ENCODE measurements around the gene POLN.
"Not testable (repeated sequence)": the region's sequence is repeated elsewhere in the genome, so short reads cannot be mapped to it uniquely, and the experiment has no call there.

POLN gene

GRCh38 chr4:2236944-2237666 is 4.8 kb downstream of the POLN start:
- Histone ChIP-seq H3K4me3 (ENCODE audit: low read length) (no peak overlapping the region), H3K27me3 (ENCODE audit: control insufficient read depth, insufficient read depth, low read length) (no peaks in the 10 kb centered on the region), H3K36me3 (ENCODE audit: control insufficient read depth, insufficient read depth, low read length) (no peaks in the 10 kb centered on the region), H3K27ac (ENCODE audit: low read depth, low read length) (no peak overlapping the region), H3K4me1 (ENCODE audit: control insufficient read depth, insufficient read depth, low read length) (peaks cover 16% of the 10 kb centered on the region), H3K9ac (ENCODE audit: low read length) (no peak overlapping the region)

GRCh38 chr4:2231082-2231481 is 10.8 kb downstream of the POLN start:
- H3K4me1 ChIP-seq (ENCODE audit: control insufficient read depth, insufficient read depth, low read length) = no peaks in the 10 kb centered on the region
- H3K27ac ChIP-seq (ENCODE audit: low read depth, low read length) = no peak overlapping the region
- H3K9ac ChIP-seq (ENCODE audit: low read length) = no peak overlapping the region
- H3K4me3 ChIP-seq (ENCODE audit: low read length) = no peak overlapping the region
- peaks cover 6% of the 10 kb centered on the region for H3K36me3 ChIP-seq (ENCODE audit: control insufficient read depth, insufficient read depth, low read length)
- no peaks in the 10 kb centered on the region for H3K27me3 ChIP-seq (ENCODE audit: control insufficient read depth, insufficient read depth, low read length)

- no peaks in the 10 kb centered on the region for H3K27me3 ChIP-seq (ENCODE audit: control insufficient read depth, insufficient read depth, low read length)
- peaks cover 6% of the 10 kb centered on the region for H3K36me3 ChIP-seq (ENCODE audit: control insufficient read depth, insufficient read depth, low read length)
- no peak overlapping the region for H3K9ac ChIP-seq (ENCODE audit: low read length)
- no peaks in the 10 kb centered on the region for H3K4me1 ChIP-seq (ENCODE audit: control insufficient read depth, insufficient read depth, low read length)
- no peak overlapping the region for H3K4me3 ChIP-seq (ENCODE audit: low read length)
- H3K27ac ChIP-seq (ENCODE audit: low read depth, low read length) = no peak overlapping the region
Measured at GRCh38 chr4:2226261-2226660, 15.7 kb downstream of the POLN start.

- Histone ChIP-seq H3K4me1 (ENCODE audit: control insufficient read depth, insufficient read depth, low read length) (no peaks in the 10 kb centered on the region), H3K4me3 (ENCODE audit: low read length) (no peak overlapping the region), H3K27me3 (ENCODE audit: control insufficient read depth, insufficient read depth, low read length) (no peaks in the 10 kb centered on the region), H3K36me3 (ENCODE audit: control insufficient read depth, insufficient read depth, low read length) (peaks cover 6% of the 10 kb centered on the region), H3K27ac (ENCODE audit: low read depth, low read length) (no peak overlapping the region), H3K9ac (ENCODE audit: low read length) (no peak overlapping the region)
Measured at GRCh38 chr4:2222838-2223237, 19.1 kb downstream of the POLN start.

- H3K4me3 ChIP-seq (ENCODE audit: low read length); H3K27me3 ChIP-seq (ENCODE audit: control insufficient read depth, insufficient read depth, low read length); H3K4me1 ChIP-seq (ENCODE audit: control insufficient read depth, insufficient read depth, low read length); H3K9ac ChIP-seq (ENCODE audit: low read length); H3K27ac ChIP-seq (ENCODE audit: low read depth, low read length); H3K36me3 ChIP-seq (ENCODE audit: control insufficient read depth, insufficient read depth, low read length): not testable (repeated sequence)
Measured at GRCh38 chr4:2221378-2221777, 20.5 kb downstream of the POLN start.

- H3K9ac ChIP-seq (ENCODE audit: low read length) = no peak overlapping the region
- H3K4me3 ChIP-seq (ENCODE audit: low read length) = no peak overlapping the region
- H3K4me1 ChIP-seq (ENCODE audit: control insufficient read depth, insufficient read depth, low read length) = no peaks in the 10 kb centered on the region
- H3K27me3 ChIP-seq (ENCODE audit: control insufficient read depth, insufficient read depth, low read length) = no peaks in the 10 kb centered on the region
- H3K27ac ChIP-seq (ENCODE audit: low read depth, low read length) = no peak overlapping the region
- H3K36me3 ChIP-seq (ENCODE audit: control insufficient read depth, insufficient read depth, low read length) = no peaks in the 10 kb centered on the region
Measured at GRCh38 chr4:2220016-2220630, 21.8 kb downstream of the POLN start.

- Histone ChIP-seq H3K4me3 (ENCODE audit: low read length) (no peak overlapping the region), H3K27me3 (ENCODE audit: control insufficient read depth, insufficient read depth, low read length) (no peaks in the 10 kb centered on the region), H3K9ac (ENCODE audit: low read length) (no peak overlapping the region), H3K27ac (ENCODE audit: low read depth, low read length) (no peak overlapping the region), H3K36me3 (ENCODE audit: control insufficient read depth, insufficient read depth, low read length) (no peaks in the 10 kb centered on the region), H3K4me1 (ENCODE audit: control insufficient read depth, insufficient read depth, low read length) (no peaks in the 10 kb centered on the region)
Measured at GRCh38 chr4:2219233-2219760, 22.6 kb downstream of the POLN start.

- H3K9ac ChIP-seq (ENCODE audit: low read length) = no peak overlapping the region
- H3K27me3 ChIP-seq (ENCODE audit: control insufficient read depth, insufficient read depth, low read length) = no peaks in the 10 kb centered on the region
- no peak overlapping the region for H3K4me3 ChIP-seq (ENCODE audit: low read length)
- H3K27ac ChIP-seq (ENCODE audit: low read depth, low read length) = no peak overlapping the region
- no peaks in the 10 kb centered on the region for H3K36me3 ChIP-seq (ENCODE audit: control insufficient read depth, insufficient read depth, low read length)
- no peaks in the 10 kb centered on the region for H3K4me1 ChIP-seq (ENCODE audit: control insufficient read depth, insufficient read depth, low read length)
Measured at GRCh38 chr4:2218436-2218835, 23.5 kb downstream of the POLN start.

GRCh38 chr4:2217726-2218125 is 24.2 kb downstream of the POLN start:
- Histone ChIP-seq H3K4me3 (ENCODE audit: low read length) (no peak overlapping the region), H3K36me3 (ENCODE audit: control insufficient read depth, insufficient read depth, low read length) (no peaks in the 10 kb centered on the region), H3K27ac (ENCODE audit: low read depth, low read length) (no peak overlapping the region), H3K9ac (ENCODE audit: low read length) (no peak overlapping the region), H3K27me3 (ENCODE audit: control insufficient read depth, insufficient read depth, low read length) (no peaks in the 10 kb centered on the region), H3K4me1 (ENCODE audit: control insufficient read depth, insufficient read depth, low read length) (no peaks in the 10 kb centered on the region)

GRCh38 chr4:2212831-2213230 is 29.1 kb downstream of the POLN start:
- Histone ChIP-seq H3K27me3 (ENCODE audit: control insufficient read depth, insufficient read depth, low read length) (no peaks in the 10 kb centered on the region), H3K36me3 (ENCODE audit: control insufficient read depth, insufficient read depth, low read length) (no peaks in the 10 kb centered on the region), H3K4me1 (ENCODE audit: control insufficient read depth, insufficient read depth, low read length) (no peaks in the 10 kb centered on the region), H3K27ac (ENCODE audit: low read depth, low read length) (no peak overlapping the region), H3K9ac (ENCODE audit: low read length) (no peak overlapping the region), H3K4me3 (ENCODE audit: low read length) (no peak overlapping the region)

GRCh38 chr4:2202789-2203188 is 39.1 kb downstream of the POLN start:
- H3K27ac ChIP-seq (ENCODE audit: low read depth, low read length); H3K4me1 ChIP-seq (ENCODE audit: control insufficient read depth, insufficient read depth, low read length); H3K27me3 ChIP-seq (ENCODE audit: control insufficient read depth, insufficient read depth, low read length); H3K4me3 ChIP-seq (ENCODE audit: low read length); H3K36me3 ChIP-seq (ENCODE audit: control insufficient read depth, insufficient read depth, low read length); H3K9ac ChIP-seq (ENCODE audit: low read length): not testable (repeated sequence)

- Histone ChIP-seq H3K27ac (ENCODE audit: low read depth, low read length) (no peak overlapping the region), H3K27me3 (ENCODE audit: control insufficient read depth, insufficient read depth, low read length) (no peaks in the 10 kb centered on the region), H3K9ac (ENCODE audit: low read length) (no peak overlapping the region), H3K36me3 (ENCODE audit: control insufficient read depth, insufficient read depth, low read length) (no peaks in the 10 kb centered on the region), H3K4me1 (ENCODE audit: control insufficient read depth, insufficient read depth, low read length) (no peaks in the 10 kb centered on the region), H3K4me3 (ENCODE audit: low read length) (no peak overlapping the region)
Measured at GRCh38 chr4:2194496-2194895, 47.4 kb downstream of the POLN start.

GRCh38 chr4:2193326-2193725 is 48.6 kb downstream of the POLN start:
- Histone ChIP-seq H3K9ac (ENCODE audit: low read length) (no peak overlapping the region), H3K4me3 (ENCODE audit: low read length) (no peak overlapping the region), H3K27ac (ENCODE audit: low read depth, low read length) (no peak overlapping the region), H3K27me3 (ENCODE audit: control insufficient read depth, insufficient read depth, low read length) (no peaks in the 10 kb centered on the region), H3K4me1 (ENCODE audit: control insufficient read depth, insufficient read depth, low read length) (no peaks in the 10 kb centered on the region), H3K36me3 (ENCODE audit: control insufficient read depth, insufficient read depth, low read length) (no peaks in the 10 kb centered on the region)
